Stimulated activated CD4-positive, alpha-beta T cell treated with anti-CD3 and anti-CD28 coated beads, TNF-alpha, amount 100 ng/mL, for 4 hours (primary cell): ENCODE data around the gene NUDT7.

Experiments used
- DNase-seq, 3 experiments: peaks; one replicate each; pipeline ENCODE4 v3.0.0-alpha.2; 2020; ENCODE audit warnings: low read depth in 3 of 3

The NUDT7 gene

GRCh38 chr16:77722309-77723107 lies at the start of gene NUDT7:
Gene NUDT7, plus strand, starts transcription at chr16:77722514. Its CDS starts 69 bp downstream, at chr16:77722583.
- DNase-seq, result peak; percentile 95 to 99 (median 97)

- DNase-seq, result no peak
Observed at GRCh38 chr16:77674888-77675287, 47.4 kb upstream of the NUDT7 start.

- peak in 2 of 3 experiments; percentile 3 to 32 for DNase-seq
Observed at GRCh38 chr16:77675464-77676324, 46.6 kb upstream of the NUDT7 start.

DNA sequence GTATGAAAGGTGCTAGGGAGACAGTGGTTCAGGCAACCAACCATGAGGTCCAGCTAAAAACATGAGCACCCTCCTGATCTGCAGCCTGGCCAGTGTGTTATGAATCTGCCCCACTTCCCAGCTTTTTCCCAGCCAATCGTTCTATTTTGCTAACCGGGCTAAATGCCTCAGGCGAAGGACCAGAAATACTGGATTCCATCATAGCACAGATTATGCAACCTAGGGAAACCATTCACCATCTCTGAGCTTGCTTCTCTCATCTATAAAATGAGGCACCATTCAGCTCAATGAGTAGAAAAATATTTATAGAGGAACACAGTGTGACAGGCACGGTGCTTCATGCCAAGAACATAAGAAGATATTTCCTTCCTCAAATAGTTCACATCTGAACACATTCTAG lies 45.2 kb upstream of the NUDT7 start:
- DNase-seq, result no peak

- no peak for DNase-seq
Observed at GRCh38 chr16:77679391-77679790, 42.9 kb upstream of the NUDT7 start.

- no peak for DNase-seq
Observed at GRCh38 chr16:77679901-77680300, 42.4 kb upstream of the NUDT7 start.

DNA sequence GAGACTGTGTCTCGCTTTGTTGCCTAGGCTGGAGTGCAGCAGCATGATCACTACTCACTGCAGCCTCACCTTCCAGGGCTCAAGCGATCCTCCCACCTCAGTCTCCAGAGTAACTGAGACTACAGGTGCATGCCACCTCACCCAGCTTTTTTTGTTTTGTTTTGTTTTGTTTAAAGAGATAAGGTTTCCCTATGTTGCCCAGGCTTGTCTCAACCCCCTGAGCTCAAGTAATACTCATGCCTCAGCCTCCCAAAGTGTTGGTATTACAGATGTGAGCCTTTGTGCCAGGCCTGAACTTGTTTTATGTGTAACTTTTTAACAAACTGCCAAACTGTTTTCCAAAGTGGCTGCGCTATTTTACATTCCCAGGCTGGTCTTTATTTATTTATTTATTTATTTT lies 41.8 kb upstream of the NUDT7 start:
- DNase-seq, result no peak

DNA sequence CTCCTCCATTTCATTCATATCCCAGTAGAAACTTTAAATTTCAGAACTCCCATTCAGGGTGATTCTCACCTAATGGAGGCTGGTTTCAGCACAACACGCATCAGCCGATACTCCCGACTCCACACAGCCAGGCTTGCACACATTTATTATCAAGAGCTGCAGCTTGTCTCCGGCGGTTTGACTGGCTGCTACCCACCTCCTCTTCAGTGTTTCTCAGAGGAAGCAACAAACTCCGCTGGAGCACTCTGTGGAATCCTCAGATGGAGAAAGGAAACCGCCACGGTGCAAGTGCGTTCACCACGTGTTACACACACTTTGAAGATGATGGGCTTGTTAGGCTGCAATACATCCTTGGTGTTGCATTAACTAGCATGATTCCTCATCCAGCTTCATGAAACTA lies 39.7 kb upstream of the NUDT7 start:
- no peak for DNase-seq

DNA sequence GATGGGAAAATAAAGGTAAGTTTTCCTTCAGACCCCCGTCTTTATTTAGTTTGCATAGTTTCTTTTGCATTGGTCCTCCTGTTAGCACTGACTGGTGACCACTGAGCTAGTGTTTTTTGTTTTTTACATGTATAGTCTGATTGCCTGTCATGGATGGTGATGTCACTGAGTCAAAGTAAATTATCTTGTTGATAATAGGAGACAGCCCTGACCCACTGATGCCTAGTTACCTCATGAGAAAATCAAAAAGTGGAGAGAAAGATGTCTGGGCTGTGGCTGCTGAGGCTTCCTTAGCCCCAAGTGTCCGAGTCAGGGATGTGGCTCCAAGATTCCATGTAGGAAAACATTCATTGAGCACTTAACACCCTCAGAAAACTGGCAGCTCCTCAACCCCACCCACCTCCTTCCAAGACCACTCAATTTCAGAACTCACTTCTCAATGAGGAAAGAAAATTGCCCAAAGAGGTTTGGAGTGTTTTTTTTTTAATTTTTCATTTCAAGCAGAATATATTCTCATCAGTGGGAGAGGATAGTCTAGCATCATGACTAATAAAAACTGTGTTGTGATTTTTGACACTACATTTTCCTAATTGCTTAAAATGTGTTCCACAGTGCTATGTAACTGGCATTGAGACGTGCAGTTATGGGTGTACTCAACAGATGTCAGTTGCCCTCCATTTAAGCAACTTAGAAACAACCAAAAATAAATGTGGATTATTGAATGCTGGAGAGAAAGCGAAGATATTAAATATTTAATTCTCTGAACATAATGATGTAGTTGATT lies 38.7 kb upstream of the NUDT7 start:
- no peak for DNase-seq

GRCh38 chr16:77684181-77684526 lies 38.2 kb upstream of the NUDT7 start:
- no peak for DNase-seq

GRCh38 chr16:77686385-77686784 lies 35.9 kb upstream of the NUDT7 start:
- DNase-seq, result no peak

- DNase-seq, result no peak
Observed at GRCh38 chr16:77689971-77690370, 32.3 kb upstream of the NUDT7 start.

GRCh38 chr16:77690416-77690815 lies 31.9 kb upstream of the NUDT7 start:
- no peak for DNase-seq

GRCh38 chr16:77692612-77693011 lies 29.7 kb upstream of the NUDT7 start:
- DNase-seq, result no peak

DNA sequence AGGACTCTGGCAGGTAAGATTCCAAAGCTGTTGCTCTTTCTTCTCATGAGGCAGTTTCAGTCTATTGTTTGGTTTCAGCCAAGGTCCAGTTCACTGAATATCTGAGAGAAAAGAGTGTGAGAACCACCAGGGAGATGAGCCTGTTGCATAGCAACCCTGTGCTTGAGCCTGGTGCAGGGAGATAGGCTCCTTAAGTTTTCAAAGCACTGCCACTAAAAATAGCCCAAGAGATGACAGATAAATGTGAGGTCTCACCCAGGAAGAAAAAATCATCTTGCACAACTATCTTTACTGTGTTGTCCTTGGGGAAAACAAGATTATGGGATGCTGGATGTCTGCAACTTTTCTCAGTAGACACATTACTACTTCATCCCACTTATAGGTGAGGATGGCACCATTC lies 26.2 kb upstream of the NUDT7 start:
- no peak for DNase-seq

DNA sequence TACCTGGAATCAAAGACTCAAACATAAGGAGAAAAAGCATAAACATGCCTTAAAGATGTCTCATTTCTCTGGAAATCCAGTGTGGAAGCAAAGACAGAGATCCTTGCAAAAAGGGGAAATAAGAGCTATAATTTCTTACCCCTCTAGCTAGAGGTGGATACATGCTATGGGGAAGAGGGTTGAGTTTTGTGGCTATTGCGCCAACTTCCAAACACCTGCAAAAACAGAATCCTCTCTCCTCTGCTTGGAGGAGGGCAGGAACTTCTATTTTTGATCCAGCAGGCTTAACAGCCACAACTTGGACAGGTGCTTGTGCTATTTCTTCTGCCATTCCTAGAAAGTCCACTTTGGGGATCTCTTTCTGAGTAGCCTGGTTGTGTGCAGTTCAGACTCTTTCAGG lies 21.5 kb upstream of the NUDT7 start:
- no peak for DNase-seq

GRCh38 chr16:77705351-77705750 lies 17.0 kb upstream of the NUDT7 start:
- no peak for DNase-seq

DNA sequence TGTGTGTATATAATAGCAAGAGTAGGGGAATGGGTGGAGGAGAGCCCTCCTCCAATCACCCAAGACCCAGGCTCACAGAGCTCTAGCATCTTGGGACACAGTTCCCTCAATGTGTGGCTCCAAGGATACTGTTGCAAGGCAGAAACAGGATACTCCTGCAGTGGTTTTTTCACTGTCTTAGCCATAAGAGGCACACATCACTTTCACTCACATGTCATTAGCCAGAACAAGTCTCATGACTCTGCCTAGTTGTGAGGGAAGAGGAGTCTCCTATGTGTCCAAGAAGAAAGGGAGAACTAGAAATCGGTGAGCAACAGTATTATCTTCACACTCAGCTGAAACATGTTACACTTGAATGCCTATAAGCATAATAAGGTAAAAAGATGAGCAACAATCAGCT lies 11.1 kb upstream of the NUDT7 start:
- no peak for DNase-seq

DNA sequence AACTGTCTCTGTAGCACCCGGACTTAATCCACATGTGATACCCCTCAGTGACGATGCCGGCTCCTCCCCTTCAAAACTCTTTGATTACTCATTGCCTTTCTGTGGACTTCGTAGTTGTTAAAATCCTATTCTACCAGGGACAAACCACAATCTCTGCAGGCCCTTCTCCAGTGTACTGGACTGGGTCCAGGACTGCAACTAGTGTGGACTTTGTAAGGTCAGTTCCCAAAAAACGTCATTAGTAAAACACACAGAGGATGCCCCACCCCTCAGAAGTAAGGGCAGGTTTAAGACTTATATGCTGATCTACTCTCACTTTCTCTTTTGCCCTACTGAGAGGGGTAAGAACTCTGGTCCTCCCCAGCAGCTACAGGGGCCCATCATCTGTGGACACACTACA lies 10.5 kb upstream of the NUDT7 start:
- no peak for DNase-seq

DNA sequence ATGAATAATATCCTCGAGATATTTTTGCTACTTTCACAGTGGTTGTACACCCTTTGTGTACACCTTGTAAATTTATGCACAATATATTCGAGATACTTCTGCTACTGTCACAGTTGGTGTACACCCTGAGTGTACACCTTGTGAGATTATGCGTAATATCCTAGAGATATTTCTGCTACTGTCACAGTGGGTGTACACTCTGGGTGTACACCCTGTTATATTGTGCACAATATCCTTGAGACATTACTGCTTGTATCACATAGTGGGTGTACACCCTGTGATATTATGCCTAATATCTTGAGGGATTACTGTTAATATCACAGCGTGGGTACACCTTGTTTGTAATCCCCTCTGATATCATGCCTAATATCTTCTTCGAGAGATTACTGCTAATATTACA lies 7.2 kb upstream of the NUDT7 start:
- DNase-seq, result no peak

DNA sequence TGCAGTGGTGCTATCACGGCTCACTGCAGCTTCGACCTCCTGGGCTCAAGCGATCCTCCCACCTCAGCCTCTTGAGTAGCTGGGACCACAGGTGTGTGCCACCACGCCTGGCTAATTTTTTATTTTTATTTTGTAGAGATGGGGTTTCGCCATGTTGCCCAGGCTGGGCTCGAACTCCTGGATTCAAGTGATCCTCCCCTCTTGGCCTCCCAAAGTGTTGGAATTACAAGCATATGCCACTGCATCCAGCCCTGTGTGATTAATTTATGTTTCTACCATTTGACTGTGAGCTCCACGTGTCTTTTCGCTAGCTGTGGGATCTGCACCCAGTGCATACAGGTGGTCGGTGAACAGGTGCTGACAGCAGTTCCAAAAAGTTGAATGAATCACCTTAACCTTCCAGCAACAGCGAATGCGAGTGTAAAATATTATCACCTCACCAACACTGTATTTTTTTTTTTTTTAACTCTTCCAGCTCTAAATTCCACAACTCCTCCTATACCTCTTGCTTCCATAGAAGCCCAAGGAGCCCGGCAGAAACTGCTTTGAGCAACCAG lies 484 bp upstream of the NUDT7 start:
- no peak for DNase-seq

- no peak for DNase-seq
Observed at GRCh38 chr16:77723108-77723514, 797 bp downstream of the NUDT7 start.
